ENCODE measurements around the gene AGK. TPM values are rescaled to one million over a fixed set of nuclear protein-coding genes. Genes with fewer than 3 reads are reported as not detected.

Gene AGK
- total and polyA plus RNA-seq, 2 donors (not counting 1 experiment from before 2014, with no cell fraction given), result 12.8 to 26.1 TPM

DNA sequence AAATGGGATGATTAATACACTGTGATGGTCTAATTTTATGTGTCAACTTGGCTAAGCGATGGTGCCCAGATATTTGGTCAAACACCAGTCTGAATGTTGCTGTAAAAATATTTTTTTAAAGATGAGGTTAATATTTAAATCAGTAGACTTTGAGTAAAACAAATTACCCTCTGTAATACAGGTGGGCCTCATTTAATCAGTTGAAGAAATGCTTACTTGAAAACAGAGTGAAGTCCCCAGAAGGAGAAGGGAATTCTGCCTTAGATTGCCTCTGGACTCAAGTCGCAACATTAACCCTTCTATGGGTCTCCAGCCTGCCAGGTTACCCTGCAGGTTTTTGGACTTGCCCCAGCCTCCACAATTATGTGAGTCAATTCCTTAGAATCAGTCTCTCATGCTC, 49.8 kb upstream of the AGK start:
- ATAC-seq (ENCODE audit: low read depth), result no peak
- no peaks in the 10 kb centered on the region for H3K4me1 ChIP-seq (ENCODE audit: control insufficient read depth in 2 of 2, insufficient read depth in 2 of 2, low read length in 2 of 2)
- no peak overlapping the region for H3K4me2 ChIP-seq (replicated peaks; ENCODE audit: low read depth, low read length, poor library complexity, severe bottlenecking)
- CTCF ChIA-PET, result no interaction called here
- H3K79me2 ChIP-seq (ENCODE audit: control insufficient read depth, insufficient read depth, low read length), result no peaks in the 10 kb centered on the region
- WGBS (ENCODE audit: insufficient coverage), result 88% methylated on average over 1 of the region's 2 CpGs
- no peaks in the 10 kb centered on the region for H3K36me3 ChIP-seq (replicated peaks in 1 of 2; ENCODE audit: control extremely low read depth in 1 of 2, control insufficient read depth in 1 of 2, extremely low read depth in 1 of 2, insufficient read depth in 2 of 2, low read length in 1 of 2)
- Mint-ChIP-seq H3K4me3 (no peak overlapping the region), H3K27me3 (peaks cover 30% of the 10 kb centered on the region), H3K9me3 (ENCODE audit: insufficient read depth) (no peaks in the 10 kb centered on the region), H3K4me1 (no peaks in the 10 kb centered on the region), H3K27ac (no peak overlapping the region)
- H3K9me3 ChIP-seq (ENCODE audit: control extremely low read depth in 1 of 3, control insufficient read depth in 2 of 3, insufficient read depth in 1 of 3, low read length in 2 of 3), result no peaks in the 10 kb centered on the region
- no peak overlapping the region for H3K9ac ChIP-seq (ENCODE audit: low read length)
- H2AFZ ChIP-seq (ENCODE audit: insufficient read depth, low read depth, low read length, poor library complexity, severe bottlenecking), result no peak overlapping the region
- H3K27ac ChIP-seq (ENCODE audit: low read length in 2 of 2), result no peak overlapping the region
- POLR2A ChIA-PET, result no interaction called here
- H4K20me1 ChIP-seq (ENCODE audit: control insufficient read depth, insufficient read depth, low read length, poor library complexity, severe bottlenecking), result no peaks in the 10 kb centered on the region
- peaks cover 0 to 2% (median 0%) of the 10 kb centered on the region in 4 experiments for H3K27me3 ChIP-seq (replicated peaks in 1 of 4; ENCODE audit: control extremely low read depth in 1 of 4, control insufficient read depth in 3 of 4, insufficient read depth in 4 of 4, low read length in 3 of 4)
- DNase-seq, result no peak
- intact Hi-C loops (cut with micrococcal nuclease), result no loop called here
- TF ChIP-seq EZH2 (IDR thresholded peaks at IDR 0.05; ENCODE audit: borderline replicate concordance, insufficient read depth, low read depth, low read length, poor library complexity, severe bottlenecking) (no peak), CTCF (IDR thresholded peaks at IDR 0.05) (no peak)
- no peak overlapping the region for H3K4me3 ChIP-seq (ENCODE audit: control extremely low read depth in 1 of 5, extremely low read depth in 1 of 5, insufficient read depth in 1 of 5, low read depth in 2 of 5, low read length in 4 of 5)

GRCh38 chr7:141511316-141511675, 39.9 kb upstream of the AGK start:
- H3K27me3 Mint-ChIP-seq, result peaks cover 48% of the 10 kb centered on the region
- intact Hi-C loops (cut with micrococcal nuclease), result no loop called here
- H3K27ac Mint-ChIP-seq, result no peak overlapping the region
- Histone ChIP-seq H3K9me3 (ENCODE audit: control extremely low read depth in 1 of 3, control insufficient read depth in 2 of 3, insufficient read depth in 1 of 3, low read length in 2 of 3) (peaks cover 0 to 7% (median 0%) of the 10 kb centered on the region in 3 donors), H3K9ac (ENCODE audit: low read length) (peak overlapping the region; percentile 49), H3K79me2 (ENCODE audit: control insufficient read depth, insufficient read depth, low read length) (no peaks in the 10 kb centered on the region), H3K36me3 (replicated peaks in 1 of 2; ENCODE audit: control extremely low read depth in 1 of 2, control insufficient read depth in 1 of 2, extremely low read depth in 1 of 2, insufficient read depth in 2 of 2, low read length in 1 of 2) (no peaks in the 10 kb centered on the region), H3K4me1 (ENCODE audit: control insufficient read depth in 2 of 2, insufficient read depth in 2 of 2, low read length in 2 of 2) (peaks cover 12 to 14% of the 10 kb centered on the region in 2 donors), H3K4me3 (ENCODE audit: control extremely low read depth in 1 of 5, extremely low read depth in 1 of 5, insufficient read depth in 1 of 5, low read depth in 2 of 5, low read length in 4 of 5) (peak overlapping the region in 4 of 5 experiments; percentile 11 to 55 (median 40)), H3K4me2 (replicated peaks; ENCODE audit: low read depth, low read length, poor library complexity, severe bottlenecking) (peak overlapping the region; percentile 64), H4K20me1 (ENCODE audit: control insufficient read depth, insufficient read depth, low read length, poor library complexity, severe bottlenecking) (no peaks in the 10 kb centered on the region), H2AFZ (ENCODE audit: insufficient read depth, low read depth, low read length, poor library complexity, severe bottlenecking) (peak overlapping the region; percentile 65), H3K27me3 (replicated peaks in 1 of 4; ENCODE audit: control extremely low read depth in 1 of 4, control insufficient read depth in 3 of 4, insufficient read depth in 4 of 4, low read length in 3 of 4) (peaks cover 0 to 25% (median 15%) of the 10 kb centered on the region in 4 experiments), H3K27ac (ENCODE audit: low read length in 2 of 2) (no peak overlapping the region)
- peak overlapping the region; percentile 78 for H3K4me3 Mint-ChIP-seq
- peaks cover 18% of the 10 kb centered on the region for H3K4me1 Mint-ChIP-seq
- no peak for DNase-seq
- TF ChIP-seq CTCF (IDR thresholded peaks at IDR 0.05), result no peak
- TF ChIP-seq EZH2 (IDR thresholded peaks at IDR 0.05; ENCODE audit: borderline replicate concordance, insufficient read depth, low read depth, low read length, poor library complexity, severe bottlenecking), result no peak
- ATAC-seq (ENCODE audit: low read depth), result no peak
- H3K9me3 Mint-ChIP-seq (ENCODE audit: insufficient read depth), result no peaks in the 10 kb centered on the region
- ChIA-PET CTCF (interaction anchor here (1.6 kb wide), 1 partner anchor 22 kb away, joined by 6 read pairs; no protein-coding TSS in a partner anchor), POLR2A (no interaction called here)
- 3% methylated on average over 7 of the region's 8 CpGs for WGBS (ENCODE audit: insufficient coverage)
